HEK293 (cell line): ENCODE measurements around the gene RBMS3.

Experiments used
- CTCF ChIA-PET: fragments of 350-600 bp; formaldehyde crosslinking; extraction: SDS; loops from one replicate; lab custom pipeline; 2021; ENCODE audit warnings: antibody characterized with exemption; lab: Yijun Ruan, JAX
- POLR2A ChIA-PET: fragments of 300-600 bp; formaldehyde crosslinking; extraction: SDS; loops from one replicate; lab custom pipeline; 2020; ENCODE audit warnings: antibody characterized with exemption, inconsistent platforms; lab: Yijun Ruan, JAX
- H3K27ac ChIP-seq: fragments of 200-500 bp; sonication (Bioruptor generic); 2 replicates; pipeline ENCODE4 v1.5.1; 2014; ENCODE audit warnings: low read depth, low read length, control low read depth, inconsistent platforms; ENCODE audit errors: extremely low read depth
- H3K36me3 ChIP-seq, 2 experiments: fragments of 200-500 bp in 1 of 2; sonication (Bioruptor generic) in 1 of 2; 1 replicate in 1 of 2; 2 replicates in 1 of 2; pipeline ENCODE4 v1.5.1; 2014 to 2017; ENCODE audit warnings: inconsistent platforms in 2 of 2, low read length in 2 of 2; ENCODE audit not compliant: control insufficient read depth in 2 of 2, insufficient read depth in 1 of 2
- H3K4me1 ChIP-seq: fragments of 200-500 bp; sonication (Bioruptor generic); 2 replicates; pipeline ENCODE4 v1.5.1; 2014; ENCODE audit warnings: mild to moderate bottlenecking, low read length, inconsistent platforms; ENCODE audit not compliant: control insufficient read depth, insufficient read depth
- H3K4me3 ChIP-seq: 2 replicates; pipeline ENCODE4 v1.5.1; 2011; ENCODE audit warnings: low read depth, mild to moderate bottlenecking, control low read depth, low read length, moderate library complexity
- H3K9me3 ChIP-seq: fragments of 200-500 bp; sonication (Bioruptor generic); 2 replicates; pipeline ENCODE4 v1.5.1; 2014; ENCODE audit warnings: low read depth, low read length, inconsistent platforms; ENCODE audit not compliant: control insufficient read depth, insufficient read depth
- KLF9 ChIP-seq: fragments of 450-650 bp; formaldehyde crosslinking; IDR thresholded peaks from 2 replicates; pipeline ENCODE4 v1.5.1; 2016; ENCODE audit warnings: missing biosample characterization, missing genetic modification characterization, low read depth
- RBAK ChIP-seq: fragments of 450-650 bp; formaldehyde crosslinking; IDR thresholded peaks from 2 replicates; pipeline ENCODE4 v1.5.1; 2016; ENCODE audit warnings: missing biosample characterization, missing genetic modification characterization
- SP2 ChIP-seq: fragments of 450-650 bp; formaldehyde crosslinking; IDR thresholded peaks from 2 replicates; pipeline ENCODE4 v1.5.1; 2016; ENCODE audit warnings: missing biosample characterization, missing genetic modification characterization
- ZBTB48 ChIP-seq: fragments of 450-650 bp; formaldehyde crosslinking; IDR thresholded peaks from 2 replicates; pipeline ENCODE4 v1.5.1; 2016; ENCODE audit warnings: missing biosample characterization, missing genetic modification characterization
- ZFHX2 ChIP-seq: fragments of 450-650 bp; formaldehyde crosslinking; conservative IDR thresholded peaks from 2 replicates; pipeline ENCODE4 v1.5.1; 2016; ENCODE audit warnings: missing biosample characterization, missing genetic modification characterization
- ZNF146 ChIP-seq: fragments of 450-650 bp; formaldehyde crosslinking; IDR thresholded peaks from 2 replicates; pipeline ENCODE4 v1.5.1; 2016; ENCODE audit warnings: missing biosample characterization, missing genetic modification characterization
- ZNF155 ChIP-seq: fragments of 450-650 bp; formaldehyde crosslinking; IDR thresholded peaks from 2 replicates; pipeline ENCODE4 v1.5.1; 2016; ENCODE audit warnings: missing biosample characterization, missing genetic modification characterization
- ZNF239 ChIP-seq: fragments of 450-650 bp; formaldehyde crosslinking; IDR thresholded peaks from 2 replicates; pipeline ENCODE4 v1.5.1; 2016; ENCODE audit warnings: missing biosample characterization, missing genetic modification characterization
- ZNF292 ChIP-seq: fragments of 450-650 bp; formaldehyde crosslinking; IDR thresholded peaks from 2 replicates; pipeline ENCODE4 v1.5.1; 2016; ENCODE audit warnings: low read depth, missing biosample characterization, missing genetic modification characterization, borderline replicate concordance
- ZNF426 ChIP-seq: fragments of 450-650 bp; formaldehyde crosslinking; IDR thresholded peaks from 2 replicates; pipeline ENCODE4 v1.5.1; 2017; ENCODE audit warnings: missing biosample characterization, missing genetic modification characterization, mild to moderate bottlenecking, inconsistent platforms, moderate library complexity
- ZNF433 ChIP-seq: fragments of 450-650 bp; formaldehyde crosslinking; IDR thresholded peaks from 2 replicates; pipeline ENCODE4 v1.5.1; 2016; ENCODE audit warnings: missing biosample characterization, missing genetic modification characterization, low read depth
- ZNF664 ChIP-seq: fragments of 450-650 bp; formaldehyde crosslinking; IDR thresholded peaks from 2 replicates; pipeline ENCODE4 v1.5.1; 2016; ENCODE audit warnings: missing biosample characterization, missing genetic modification characterization
- ZNF785 ChIP-seq: fragments of 450-650 bp; formaldehyde crosslinking; IDR thresholded peaks from 2 replicates; pipeline ENCODE4 v1.5.1; 2016; ENCODE audit warnings: missing biosample characterization, missing genetic modification characterization
- ZNF791 ChIP-seq: fragments of 450-650 bp; formaldehyde crosslinking; IDR thresholded peaks from 2 replicates; pipeline ENCODE4 v1.5.1; 2016; ENCODE audit warnings: missing biosample characterization, missing genetic modification characterization
- TF ChIP-seq, protein P1 (sequence below): fragments of 450-650 bp; formaldehyde crosslinking; IDR thresholded peaks from 2 replicates; pipeline ENCODE4 v1.5.1; 2016; ENCODE audit warnings: missing biosample characterization, missing genetic modification characterization
- TF ChIP-seq, protein P2 (sequence below): fragments of 450-650 bp; formaldehyde crosslinking; IDR thresholded peaks from 2 replicates; pipeline ENCODE4 v1.5.1; 2016; ENCODE audit warnings: missing biosample characterization, missing genetic modification characterization
- TF ChIP-seq, protein P3 (sequence below): fragments of 450-650 bp; formaldehyde crosslinking; IDR thresholded peaks from 2 replicates; pipeline ENCODE4 v1.5.1; 2017; ENCODE audit warnings: missing biosample characterization, missing genetic modification characterization
- TF ChIP-seq, protein P4 (sequence below): fragments of 450-650 bp; formaldehyde crosslinking; IDR thresholded peaks from 2 replicates; pipeline ENCODE4 v1.5.1; 2016; ENCODE audit warnings: missing biosample characterization, missing genetic modification characterization, borderline replicate concordance
- TF ChIP-seq, protein P5 (sequence below): fragments of 450-650 bp; formaldehyde crosslinking; IDR thresholded peaks from 2 replicates; pipeline ENCODE4 v1.5.1; 2016; ENCODE audit warnings: missing biosample characterization, missing genetic modification characterization

Gene RBMS3

DNA sequence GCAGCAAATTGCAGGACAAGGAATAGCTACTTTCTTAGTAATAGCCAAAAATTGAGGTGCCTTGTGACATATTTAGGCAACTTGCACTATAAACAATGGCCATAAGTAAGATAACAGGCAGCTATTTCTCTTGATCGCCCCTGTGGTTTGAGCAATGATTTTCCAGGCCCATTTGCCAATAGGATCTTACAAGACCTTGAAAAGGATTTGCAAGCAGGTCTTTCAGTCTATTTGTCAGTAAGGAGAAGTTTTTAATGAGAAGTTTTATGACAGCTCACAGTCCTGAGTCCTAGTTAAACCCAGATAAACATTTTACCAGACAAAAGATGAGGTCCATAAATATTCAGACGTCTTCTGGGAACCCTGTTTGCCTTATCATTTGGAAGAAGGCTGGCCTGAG is 645.5 kb downstream of the RBMS3 start:
- H3K9me3 ChIP-seq: no peaks in the 10 kb centered on the region
- TF ChIP-seq, protein P1, sequence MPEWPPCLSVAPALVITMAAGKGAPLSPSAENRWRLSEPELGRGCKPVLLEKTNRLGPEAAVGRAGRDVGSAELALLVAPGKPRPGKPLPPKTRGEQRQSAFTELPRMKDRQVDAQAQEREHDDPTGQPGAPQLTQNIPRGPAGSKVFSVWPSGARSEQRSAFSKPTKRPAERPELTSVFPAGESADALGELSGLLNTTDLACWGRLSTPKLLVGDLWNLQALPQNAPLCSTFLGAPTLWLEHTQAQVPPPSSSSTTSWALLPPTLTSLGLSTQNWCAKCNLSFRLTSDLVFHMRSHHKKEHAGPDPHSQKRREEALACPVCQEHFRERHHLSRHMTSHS: no peak
- TF ChIP-seq ZNF433 (tag by site-specific recombination) (no peak), RBAK (tag by site-specific recombination) (no peak), ZBTB48 (tag by site-specific recombination) (no peak), ZNF791 (no peak), ZNF785 (no peak), ZNF239 (no peak), ZNF155 (no peak), ZFHX2 (tag by site-specific recombination) (no peak), ZNF664 (tag by site-specific recombination) (no peak), ZNF146 (tag by site-specific recombination) (no peak)
- TF ChIP-seq, protein P2, sequence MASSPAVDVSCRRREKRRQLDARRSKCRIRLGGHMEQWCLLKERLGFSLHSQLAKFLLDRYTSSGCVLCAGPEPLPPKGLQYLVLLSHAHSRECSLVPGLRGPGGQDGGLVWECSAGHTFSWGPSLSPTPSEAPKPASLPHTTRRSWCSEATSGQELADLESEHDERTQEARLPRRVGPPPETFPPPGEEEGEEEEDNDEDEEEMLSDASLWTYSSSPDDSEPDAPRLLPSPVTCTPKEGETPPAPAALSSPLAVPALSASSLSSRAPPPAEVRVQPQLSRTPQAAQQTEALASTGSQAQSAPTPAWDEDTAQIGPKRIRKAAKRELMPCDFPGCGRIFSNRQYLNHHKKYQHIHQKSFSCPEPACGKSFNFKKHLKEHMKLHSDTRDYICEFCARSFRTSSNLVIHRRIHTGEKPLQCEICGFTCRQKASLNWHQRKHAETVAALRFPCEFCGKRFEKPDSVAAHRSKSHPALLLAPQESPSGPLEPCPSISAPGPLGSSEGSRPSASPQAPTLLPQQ (tag by site-specific recombination): no peak
- TF ChIP-seq, protein P3, sequence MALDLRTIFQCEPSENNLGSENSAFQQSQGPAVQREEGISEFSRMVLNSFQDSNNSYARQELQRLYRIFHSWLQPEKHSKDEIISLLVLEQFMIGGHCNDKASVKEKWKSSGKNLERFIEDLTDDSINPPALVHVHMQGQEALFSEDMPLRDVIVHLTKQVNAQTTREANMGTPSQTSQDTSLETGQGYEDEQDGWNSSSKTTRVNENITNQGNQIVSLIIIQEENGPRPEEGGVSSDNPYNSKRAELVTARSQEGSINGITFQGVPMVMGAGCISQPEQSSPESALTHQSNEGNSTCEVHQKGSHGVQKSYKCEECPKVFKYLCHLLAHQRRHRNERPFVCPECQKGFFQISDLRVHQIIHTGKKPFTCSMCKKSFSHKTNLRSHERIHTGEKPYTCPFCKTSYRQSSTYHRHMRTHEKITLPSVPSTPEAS: no peak
- TF ChIP-seq, protein P4, sequence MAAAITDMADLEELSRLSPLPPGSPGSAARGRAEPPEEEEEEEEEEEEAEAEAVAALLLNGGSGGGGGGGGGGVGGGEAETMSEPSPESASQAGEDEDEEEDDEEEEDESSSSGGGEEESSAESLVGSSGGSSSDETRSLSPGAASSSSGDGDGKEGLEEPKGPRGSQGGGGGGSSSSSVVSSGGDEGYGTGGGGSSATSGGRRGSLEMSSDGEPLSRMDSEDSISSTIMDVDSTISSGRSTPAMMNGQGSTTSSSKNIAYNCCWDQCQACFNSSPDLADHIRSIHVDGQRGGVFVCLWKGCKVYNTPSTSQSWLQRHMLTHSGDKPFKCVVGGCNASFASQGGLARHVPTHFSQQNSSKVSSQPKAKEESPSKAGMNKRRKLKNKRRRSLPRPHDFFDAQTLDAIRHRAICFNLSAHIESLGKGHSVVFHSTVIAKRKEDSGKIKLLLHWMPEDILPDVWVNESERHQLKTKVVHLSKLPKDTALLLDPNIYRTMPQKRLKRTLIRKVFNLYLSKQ (tag by site-specific recombination): no peak
- TF ChIP-seq, protein P5, sequence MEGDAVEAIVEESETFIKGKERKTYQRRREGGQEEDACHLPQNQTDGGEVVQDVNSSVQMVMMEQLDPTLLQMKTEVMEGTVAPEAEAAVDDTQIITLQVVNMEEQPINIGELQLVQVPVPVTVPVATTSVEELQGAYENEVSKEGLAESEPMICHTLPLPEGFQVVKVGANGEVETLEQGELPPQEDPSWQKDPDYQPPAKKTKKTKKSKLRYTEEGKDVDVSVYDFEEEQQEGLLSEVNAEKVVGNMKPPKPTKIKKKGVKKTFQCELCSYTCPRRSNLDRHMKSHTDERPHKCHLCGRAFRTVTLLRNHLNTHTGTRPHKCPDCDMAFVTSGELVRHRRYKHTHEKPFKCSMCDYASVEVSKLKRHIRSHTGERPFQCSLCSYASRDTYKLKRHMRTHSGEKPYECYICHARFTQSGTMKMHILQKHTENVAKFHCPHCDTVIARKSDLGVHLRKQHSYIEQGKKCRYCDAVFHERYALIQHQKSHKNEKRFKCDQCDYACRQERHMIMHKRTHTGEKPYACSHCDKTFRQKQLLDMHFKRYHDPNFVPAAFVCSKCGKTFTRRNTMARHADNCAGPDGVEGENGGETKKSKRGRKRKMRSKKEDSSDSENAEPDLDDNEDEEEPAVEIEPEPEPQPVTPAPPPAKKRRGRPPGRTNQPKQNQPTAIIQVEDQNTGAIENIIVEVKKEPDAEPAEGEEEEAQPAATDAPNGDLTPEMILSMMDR (tag by site-specific recombination): no peak
- TF ChIP-seq, all 188 proteins: peak for 0
- H3K4me3 ChIP-seq: no peak overlapping the region
- CTCF ChIA-PET: no interaction called here
- no peak overlapping the region for H3K27ac ChIP-seq
- no peaks in the 10 kb centered on the region for H3K36me3 ChIP-seq
- no peaks in the 10 kb centered on the region for H3K4me1 ChIP-seq
- POLR2A ChIA-PET: no interaction called here

DNA sequence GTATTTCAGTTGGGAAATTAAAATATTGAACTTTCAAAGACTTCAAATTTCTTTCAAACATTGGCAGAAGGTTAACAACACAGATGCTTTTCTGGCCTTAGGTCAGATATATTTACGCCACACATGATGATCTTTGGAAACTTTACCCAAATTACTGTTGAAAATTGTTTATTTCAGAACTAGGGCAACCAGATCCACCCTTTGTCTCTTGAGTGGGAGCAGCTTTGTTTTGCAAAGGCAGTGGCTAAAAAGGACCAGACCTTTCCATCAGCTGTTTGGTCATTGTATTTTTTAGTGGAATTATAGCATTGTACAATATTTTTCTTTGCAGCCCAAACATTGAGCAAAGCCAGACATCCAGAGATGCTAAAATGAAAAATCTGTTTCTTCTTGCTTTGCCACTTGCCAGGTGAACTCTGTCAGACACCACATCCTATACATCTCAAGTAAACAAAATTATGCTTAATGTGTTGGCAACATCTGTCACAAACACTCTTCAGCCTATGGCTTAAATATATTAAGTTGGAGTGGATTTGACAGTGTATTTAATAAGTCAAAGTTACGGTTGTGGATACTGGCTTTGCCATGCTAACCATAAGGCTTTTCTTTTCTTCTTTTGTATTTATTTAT is 651.9 kb downstream of the RBMS3 start:
- H3K9me3 ChIP-seq: no peaks in the 10 kb centered on the region
- H3K36me3 ChIP-seq: no peaks in the 10 kb centered on the region
- TF ChIP-seq SP2: no peak
- no peak for TF ChIP-seq ZNF426 (tag by site-specific recombination)
- no peak for TF ChIP-seq ZNF292 (tag by site-specific recombination)
- TF ChIP-seq KLF9 (tag by site-specific recombination): no peak
- no peaks in the 10 kb centered on the region for H3K4me1 ChIP-seq
- no peak overlapping the region for H3K4me3 ChIP-seq
- ChIA-PET CTCF (no interaction called here), POLR2A (no interaction called here)
- no peak overlapping the region for H3K27ac ChIP-seq
